Upper lobe of left lung (tissue), 4 donors: ENCODE results near the gene SLC25A1.
"Not testable (repeated sequence)": the region's sequence is repeated elsewhere in the genome, so short reads cannot be mapped to it uniquely, and the experiment has no call there.

Experiments used
- CTCF ChIP-seq, 6 experiments: fragments of 450-650 bp in 4 of 6; fragments of 200-600 bp in 2 of 6; sonication (generic) in 2 of 6; IDR thresholded peaks; one replicate each; pipeline ENCODE4 v1.5.1; 2016 to 2019; ENCODE audit warnings: antibody characterized with exemption in 6 of 6
- EP300 ChIP-seq, 4 donors: sonication (generic); formaldehyde crosslinking; IDR thresholded peaks; one replicate each; pipeline ENCODE4 v1.5.1; 2017; ENCODE audit warnings: antibody characterized with exemption in 4 of 4, control low read depth in 2 of 4
- POLR2A ChIP-seq, 4 donors: fragments of 450-650 bp; IDR thresholded peaks; one replicate each; pipeline ENCODE4 v1.5.1; 2016 to 2017; ENCODE audit warnings: antibody characterized with exemption in 4 of 4, mild to moderate bottlenecking in 2 of 4

- TF ChIP-seq EP300, CTCF, POLR2A (IDR thresholded peaks at IDR 0.05): not testable (repeated sequence)
Observed at GRCh38 chr22:19158649-19159048, 19.9 kb downstream of the SLC25A1 start.
